Heart left ventricle (tissue), 16 donors: ENCODE results near the gene FBL. TPM values are rescaled to one million over a fixed set of nuclear protein-coding genes. Genes with fewer than 3 reads are reported as not detected.

ENCODE experiments used
- ATAC-seq, 4 donors: fragments of 200-7000 bp; cut with Tn5 transposase; one replicate each; pipeline ENCODE4 v1.9.1; 2020 to 2022; ENCODE audit warnings: moderate library complexity in 4 of 4, mild to moderate bottlenecking in 3 of 4, moderate number of reproducible peaks in 1 of 4
- DNase-seq, 5 donors: peaks; one replicate each; pipeline ENCODE4 v3.0.0-alpha.2; 2020
- H3K27ac ChIP-seq, 12 donors: fragments of 200-600 bp; sonication (generic) in 4 of 12; one replicate each; pipeline versions ENCODE4 v1.5.0 to v1.8.0; 2016 to 2022; ENCODE audit warnings: mild to moderate bottlenecking in 2 of 12
- H3K27me3 ChIP-seq, 9 donors: fragments of 200-600 bp; sonication (generic) in 2 of 9; one replicate each; pipeline versions ENCODE4 v1.5.1 to v1.8.0; 2016 to 2022; ENCODE audit warnings: mild to moderate bottlenecking in 3 of 9
- H3K36me3 ChIP-seq, 9 donors: fragments of 200-600 bp; sonication (generic) in 2 of 9; one replicate each; pipeline versions ENCODE4 v1.5.0 to v1.8.0; 2018 to 2022; ENCODE audit warnings: mild to moderate bottlenecking in 2 of 9
- H3K4me1 ChIP-seq, 12 donors: fragments of 200-600 bp; sonication (generic) in 4 of 12; one replicate each; pipeline versions ENCODE4 v1.5.0 to v1.8.0; 2016 to 2022; ENCODE audit warnings: mild to moderate bottlenecking in 3 of 12
- H3K4me3 ChIP-seq, 12 donors: fragments of 200-600 bp; sonication (generic) in 4 of 12; one replicate each; pipeline versions ENCODE4 v1.5.0 to v1.8.0; 2017 to 2022; ENCODE audit warnings: mild to moderate bottlenecking in 9 of 12, moderate library complexity in 4 of 12
- H3K9me3 ChIP-seq, 12 donors: fragments of 200-600 bp; sonication (generic) in 4 of 12; one replicate each; pipeline versions ENCODE4 v1.5.0 to v1.8.0; 2016 to 2022; ENCODE audit warnings: mild to moderate bottlenecking in 1 of 12
- CTCF ChIP-seq, 12 donors: fragments of 200-600 bp; sonication (generic) in 4 of 12; IDR thresholded peaks; one replicate each; pipeline versions ENCODE4 v1.5.0 to v1.8.0; 2018 to 2022; ENCODE audit warnings: antibody characterized with exemption in 12 of 12, mild to moderate bottlenecking in 5 of 12
- POLR2A ChIP-seq, 2 donors: fragments of 450-650 bp; IDR thresholded peaks; one replicate each; pipeline ENCODE4 v1.6.1; 2017; ENCODE audit warnings: antibody characterized with exemption in 2 of 2, mild to moderate bottlenecking in 2 of 2, moderate library complexity in 2 of 2
- WGBS, 4 donors: extraction: QIAGEN DNeasy Blood & Tissue Kit in 2 of 4; methylation state at CpG; one replicate each; pipeline versions ENCODE4 v1.1.5 to v1.1.7; 2013 to 2018; 5-methylcytosine and 5-hydroxymethylcytosine counted together
- intact Hi-C, 10 donors: fragments of 100-400 bp; cut with DNase I; formaldehyde crosslinking; loops; one replicate each; pipeline versions ENCODE4 v1.11.1 to v1.14.2; 2022
- polyA plus RNA-seq, 2 donors: library from polyadenylated mRNA; stranded (reverse); fragments of 200-250 nt; gene quantifications; one replicate each; pipeline ENCODE4 v1.2.3, GENCODE V29; 2013
- total RNA-seq, 9 donors: library from RNA; depleted of rRNA in 2 of 9; stranded (reverse); fragments of >200 nt in 2 of 9; fragmentation: NEBNext Ultra II Directional in 3 of 9; extraction: Animal tissue kit (Norgen Biotek cat#: 25700) in 3 of 9; gene quantifications; one replicate each; pipeline versions ENCODE4 v1.1.0 to v1.2.4, GENCODE V29; 2016 to 2023
- donor health status: ischemic (EF 13 %, LVEDD 7.1; RV severe dilation, severe dysfunction).
- donor health status: healthy with polysubstance abuse.
- donor health status: DM: no; HTN: yes; CAD: no.
- donor health status: DM: no; HTN: no; CAD: no.
- donor health status: ischemic (EF 25% LVEDD 6.9; RV normal size, moderate dysfunction).
- donor health status: ischemic (EF 25% LVEDD 5.7; RV mildly dilated, moderate dysfunction).
- donor health status: healthy.
- donor health status: DM: yes; HTN: yes; CAD: no.
- donor health status: ischemic (EF 35%, LVEDD 5.7; RV mildly dilated, moderate dysfunction).
- donor health status: nonischemic (EF 11% LVEDD 7.7; RV severe dilation, severe dysfunction).
- donor health status: DM: yes; HTN: yes; CAD: no.
- donor health status: PGD.
- donor health status: ischemic (EF 29% LVEDD 5.4; RV normal size, mild dysfunction).
- donor health status: nonischemic (EF 23%, LVEDD 6.1; RV moderate dilation, normal function).

FBL gene
- total and polyA plus RNA-seq, 11 donors, result 44.3 to 169 (median 72.5) TPM

GRCh38 chr19:39838569-39838968 is 7.6 kb downstream of the FBL start:
- Histone ChIP-seq H3K36me3 (peaks cover 0 to 61% (median 53%) of the 10 kb centered on the region in 9 donors), H3K27me3 (no peaks in the 10 kb centered on the region), H3K9me3 (no peaks in the 10 kb centered on the region), H3K27ac (no peak overlapping the region), H3K4me3 (no peak overlapping the region), H3K4me1 (peaks cover 0 to 23% (median 16%) of the 10 kb centered on the region in 12 donors)
- DNase-seq (no peak), ATAC-seq (no peak)
- intact Hi-C loops, result no loop called here
- TF ChIP-seq CTCF (IDR thresholded peaks at IDR 0.05) (no peak), POLR2A (IDR thresholded peaks at IDR 0.05) (no peak)
- 85 to 93% (median 92%) methylated on average over 4 of the region's 4 CpGs for WGBS, 4 donors

GRCh38 chr19:39837978-39838377 is 8.2 kb downstream of the FBL start:
- 91 to 99% (median 95%) methylated on average over 3 of the region's 3 CpGs for WGBS, 4 donors
- ATAC-seq (no peak), DNase-seq (no peak)
- H3K9me3 ChIP-seq, result no peaks in the 10 kb centered on the region
- peaks cover 0 to 22% (median 13%) of the 10 kb centered on the region in 12 donors for H3K4me1 ChIP-seq
- H3K27ac ChIP-seq, result no peak overlapping the region
- no peaks in the 10 kb centered on the region for H3K27me3 ChIP-seq
- no peak overlapping the region for H3K4me3 ChIP-seq
- peaks cover 0 to 61% (median 53%) of the 10 kb centered on the region in 9 donors for H3K36me3 ChIP-seq
- no peak for TF ChIP-seq POLR2A (IDR thresholded peaks at IDR 0.05)
- TF ChIP-seq CTCF (IDR thresholded peaks at IDR 0.05), result no peak
- intact Hi-C loops, result no loop called here

GRCh38 chr19:39834287-39834841 is 11.8 kb downstream of the FBL start:
- 42 to 63% (median 46%) methylated on average over 13 to 19 of the region's 19 CpGs for WGBS, 4 donors
- Histone ChIP-seq H3K27ac (peak overlapping the region; percentile 57 to 97 (median 88)), H3K4me1 (peaks cover 5 to 25% (median 19%) of the 10 kb centered on the region in 12 donors), H3K9me3 (no peaks in the 10 kb centered on the region), H3K4me3 (peak overlapping the region in 11 of 12 donors; percentile 65 to 99 (median 83)), H3K36me3 (peaks cover 0 to 75% (median 70%) of the 10 kb centered on the region in 9 donors), H3K27me3 (no peaks in the 10 kb centered on the region)
- intact Hi-C loops, result loop anchor here in 1 of 10 donors (1.0 kb wide), 1 partner anchor 12 kb away; the partner anchor contains the start of gene FBL
- no peak for DNase-seq
- ATAC-seq, result no peak
- TF ChIP-seq CTCF (IDR thresholded peaks at IDR 0.05) (no peak), POLR2A (IDR thresholded peaks at IDR 0.05) (no peak)

- TF ChIP-seq POLR2A (IDR thresholded peaks at IDR 0.05) (peak in 1 of 2 donors; percentile 52), CTCF (IDR thresholded peaks at IDR 0.05) (no peak)
- Histone ChIP-seq H3K9me3 (no peaks in the 10 kb centered on the region), H3K36me3 (peaks cover 0 to 75% (median 70%) of the 10 kb centered on the region in 9 donors), H3K4me1 (peaks cover 5 to 25% (median 20%) of the 10 kb centered on the region in 12 donors), H3K4me3 (peak within 1 kb of the TSS; percentile 65 to 99 (median 83)), H3K27me3 (no peaks in the 10 kb centered on the region), H3K27ac (peak within 1 kb of the TSS; percentile 76 to 97 (median 90))
- DNase-seq (peak; percentile 98 to 99 (median 99)), ATAC-seq (peak; percentile 92 to 95 (median 95))
- intact Hi-C loops, result loop anchor here in 1 of 10 donors (1.0 kb wide), 1 partner anchor 13 kb away; the partner anchor contains the start of gene FBL
- WGBS, 4 donors, result 0 to 1% (median 0%) methylated on average over 8 to 59 of the region's 59 CpGs
These were observed 12.5 kb downstream of the FBL start, which contains the start of gene DYRK1B for GRCh38 chr19:39833464-39834286. Gene DYRK1B (minus strand): TSS chr19:39834162. CDS start chr19:39831867, 2,295 bp downstream.
